NOMO-1 treated with dmso at 0.1 percent for 144 hours (cell line): ENCODE data around the gene ZNF385C.

ENCODE experiments used
- DNase-seq: peaks from one replicate; lab custom pipeline; 2025; ENCODE audit not compliant: unreplicated experiment; lab: John Stamatoyannopoulos, UW

Gene ZNF385C

DNA sequence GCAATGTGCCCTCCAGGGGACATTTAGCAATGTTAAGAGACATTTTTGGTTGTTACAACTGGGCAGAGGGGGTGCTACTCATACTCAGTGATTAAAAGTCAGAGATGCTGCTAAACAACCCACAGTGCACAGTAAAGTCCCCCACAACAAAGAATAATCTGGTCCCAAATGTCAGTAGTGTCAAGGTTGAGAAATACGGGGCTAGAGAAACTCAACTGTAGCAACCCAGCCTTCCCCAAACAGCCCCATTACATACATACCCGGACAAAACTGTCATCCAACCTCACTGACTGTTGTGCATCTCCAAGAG is 101.5 kb downstream of the ZNF385C start:
- DNase-seq = no peak

DNA sequence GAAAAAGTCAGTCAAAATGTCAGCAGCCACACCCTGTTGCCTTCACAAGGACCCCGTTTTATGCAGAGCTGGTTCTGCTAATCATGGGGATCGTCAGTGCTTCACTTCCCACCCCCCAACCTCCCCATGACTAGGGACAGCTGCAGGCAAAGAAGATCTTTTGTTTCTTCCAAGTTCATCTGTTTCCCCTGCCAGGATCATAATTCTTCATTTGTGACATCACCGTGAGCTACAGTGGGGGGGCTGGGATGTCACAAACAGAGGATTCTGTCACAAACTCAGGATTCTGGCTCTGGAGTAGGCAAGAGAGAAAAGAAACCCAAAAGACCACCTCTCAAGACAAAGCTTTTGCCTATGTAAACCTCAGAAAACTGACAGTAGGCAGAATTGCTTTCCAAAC is 105.7 kb downstream of the ZNF385C start:
- DNase-seq = no peak

DNA sequence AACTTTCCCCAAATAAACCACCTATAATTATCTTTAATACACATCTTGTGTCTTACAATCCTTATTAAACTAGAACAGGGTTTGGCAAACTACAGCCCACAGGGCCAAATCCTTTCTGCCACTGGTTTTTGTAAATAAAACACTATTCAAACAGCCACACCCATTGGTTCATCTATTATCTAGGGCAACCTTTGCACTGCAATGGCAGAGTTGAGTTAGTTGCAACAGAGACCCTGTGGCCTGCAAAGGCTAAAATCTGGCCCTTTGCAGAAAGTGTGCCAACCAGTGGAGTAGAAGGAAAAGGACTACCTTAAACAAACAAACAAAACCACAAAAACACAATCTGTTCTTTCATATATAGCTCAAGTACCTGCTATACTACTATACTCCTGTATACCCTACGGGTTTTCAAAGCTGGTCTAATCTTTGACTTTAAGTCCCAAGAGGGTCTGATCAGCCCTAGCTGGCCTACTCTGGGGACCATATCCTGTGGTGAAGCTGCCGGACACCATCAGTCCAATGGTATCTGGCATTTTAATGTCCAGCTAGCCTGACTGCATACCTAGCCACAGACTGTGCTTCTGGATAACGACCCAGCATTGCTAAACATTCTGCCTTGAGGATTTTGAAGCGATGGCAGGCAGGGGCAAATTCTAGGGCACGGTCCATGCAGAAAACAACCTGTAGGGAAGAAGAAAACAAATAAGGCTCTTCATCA is 108.4 kb downstream of the ZNF385C start:
- DNase-seq = no peak

DNA sequence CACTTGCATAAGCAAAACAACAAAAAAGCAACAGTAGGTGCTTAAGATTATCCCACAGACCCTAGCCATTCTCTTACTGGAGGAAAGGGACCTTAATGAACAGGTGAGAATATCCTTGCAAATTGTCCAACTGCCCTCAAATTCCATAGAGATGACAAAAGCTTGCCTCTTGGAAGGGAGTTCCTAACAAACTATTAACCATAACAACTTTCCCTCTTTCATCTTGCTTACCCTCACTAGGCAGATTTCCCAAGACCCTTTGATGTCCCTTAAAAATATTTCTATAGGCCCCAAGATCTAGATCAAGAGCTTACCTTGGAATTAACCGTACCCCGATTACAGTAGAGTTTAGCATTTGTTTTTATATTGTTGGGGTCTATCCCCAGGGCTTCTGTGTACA is 109.9 kb downstream of the ZNF385C start:
- DNase-seq = no peak

DNA sequence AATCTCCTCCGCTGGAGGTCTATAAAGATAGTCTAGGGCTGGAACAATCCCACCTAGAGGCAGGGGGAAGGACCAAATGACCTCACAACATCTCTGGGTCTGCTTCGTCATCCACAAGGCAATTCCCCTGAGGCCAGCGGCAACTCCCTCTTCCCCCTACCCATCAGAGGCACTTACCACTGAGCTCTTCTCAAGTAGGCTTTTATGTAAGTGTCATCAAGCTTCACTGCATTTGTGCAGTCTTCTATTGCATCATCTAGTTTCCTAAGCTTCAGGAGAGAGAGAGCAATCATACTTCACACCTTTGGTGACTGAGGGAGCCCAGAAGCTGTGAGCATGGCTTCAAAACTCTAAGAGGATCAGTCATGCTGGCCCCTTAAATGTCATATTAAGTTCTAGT is 110.6 kb downstream of the ZNF385C start:
- DNase-seq = no peak

DNA sequence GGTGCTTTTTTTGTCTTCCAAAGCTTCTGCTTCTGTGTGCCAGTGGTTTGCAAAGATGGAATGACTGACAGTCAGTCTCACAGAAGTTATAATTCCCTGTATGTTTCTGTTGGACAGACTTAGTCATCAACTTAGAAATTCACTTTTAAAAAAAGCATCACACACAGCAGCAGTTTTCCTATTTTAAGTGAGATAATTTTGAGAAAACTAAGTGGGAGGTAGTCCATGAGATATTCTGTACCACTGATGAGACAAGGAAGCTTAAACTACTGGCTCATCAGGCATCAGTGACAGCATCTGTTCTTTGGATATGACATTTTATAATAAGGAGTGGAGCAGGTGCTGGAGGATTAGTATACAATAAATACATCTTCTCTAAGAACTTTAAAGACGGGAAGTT is 111.6 kb downstream of the ZNF385C start:
- no peak for DNase-seq

DNA sequence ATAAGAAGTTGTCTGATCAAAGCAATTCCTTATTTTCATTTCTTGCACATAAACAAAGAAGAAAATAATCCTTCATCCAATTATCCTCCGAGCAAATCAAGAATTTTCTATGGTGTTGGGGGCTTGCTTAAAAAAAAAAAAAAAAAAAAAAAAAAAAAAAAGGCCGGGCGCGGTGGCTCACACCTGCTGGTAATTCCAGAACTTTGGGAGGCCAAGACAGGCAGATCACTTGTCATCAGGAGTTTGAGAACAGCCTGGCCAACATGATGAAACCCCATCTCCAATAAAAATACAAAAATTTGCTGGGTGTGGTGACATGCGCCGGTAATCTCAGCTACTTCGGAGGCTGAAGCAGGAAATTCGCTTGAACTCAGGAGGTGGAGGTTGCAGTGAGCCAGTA is 112.4 kb downstream of the ZNF385C start:
- DNase-seq = no peak

DNA sequence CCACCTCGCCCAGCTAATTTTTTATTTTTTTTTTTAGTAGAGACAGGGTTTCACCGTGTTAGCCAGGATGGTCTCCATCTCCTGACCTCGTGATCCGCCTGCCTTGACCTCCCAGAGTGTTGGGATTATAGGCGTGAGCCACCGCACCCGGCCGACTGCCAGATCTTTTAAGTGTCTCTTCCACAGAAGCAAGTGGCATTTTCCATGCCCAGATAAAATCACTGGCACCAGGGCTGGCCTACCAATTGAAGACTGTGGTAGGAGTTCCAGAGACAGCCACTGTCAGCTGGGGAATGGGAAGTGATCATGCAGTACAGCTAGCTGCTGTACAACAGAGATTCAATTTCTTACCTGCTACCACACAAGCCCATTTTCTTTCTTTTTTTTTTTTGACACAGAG is 113.8 kb downstream of the ZNF385C start:
- DNase-seq = no peak

DNA sequence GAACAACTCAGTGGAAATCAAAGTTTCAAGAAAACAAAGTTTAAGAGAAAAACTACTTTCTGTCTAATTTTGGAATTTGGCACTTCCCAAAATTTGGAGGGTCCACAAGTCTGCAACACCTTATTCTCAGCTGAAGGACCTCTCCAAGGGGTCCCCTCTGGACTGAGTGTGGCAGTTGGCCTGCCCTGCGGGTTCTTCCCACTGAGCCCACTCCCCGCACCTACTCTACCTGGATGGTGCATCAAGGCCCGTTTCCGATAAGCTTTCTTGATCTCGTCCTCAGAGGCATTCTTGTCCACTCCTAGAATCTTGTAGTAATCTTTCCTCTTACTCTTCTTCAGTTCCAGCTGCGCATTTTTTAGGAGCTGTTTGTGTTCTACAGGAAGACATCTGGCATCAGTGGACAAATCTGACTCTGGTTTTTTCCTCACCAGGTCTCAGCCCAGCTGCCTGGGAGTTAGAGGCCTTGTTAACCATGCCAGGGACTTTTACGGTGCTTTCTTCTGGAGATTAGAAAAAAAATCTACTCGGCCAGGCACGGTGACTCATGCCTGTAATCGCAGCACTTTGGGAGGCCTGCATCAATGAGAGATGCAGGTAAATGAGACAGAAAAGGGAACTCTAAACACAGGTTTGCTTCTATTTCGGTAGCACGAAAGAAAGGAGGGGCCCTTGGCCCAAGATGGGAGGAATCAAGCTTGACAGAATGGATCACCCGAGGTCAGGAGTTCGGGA is 116.1 kb downstream of the ZNF385C start:
- DNase-seq = no peak

DNA sequence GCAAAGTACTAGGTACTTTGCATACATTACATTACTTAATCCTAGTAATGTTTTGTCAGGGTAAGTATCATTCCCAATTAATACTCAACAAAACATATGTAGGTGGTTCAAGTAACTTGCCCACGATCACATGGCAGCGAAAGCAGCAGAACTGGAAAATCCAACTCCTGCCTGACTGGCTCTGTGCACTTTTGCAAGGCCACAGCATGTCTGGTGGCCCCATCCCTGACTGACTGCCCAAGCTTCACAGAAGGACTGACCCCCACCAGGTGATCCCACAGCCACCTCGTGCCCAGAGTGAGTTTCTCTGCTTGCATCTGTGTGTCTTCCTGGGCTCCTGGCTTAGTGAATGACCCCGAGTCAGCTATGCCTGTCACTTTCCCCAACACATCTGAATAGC is 120.3 kb downstream of the ZNF385C start:
- DNase-seq = no peak

DNA sequence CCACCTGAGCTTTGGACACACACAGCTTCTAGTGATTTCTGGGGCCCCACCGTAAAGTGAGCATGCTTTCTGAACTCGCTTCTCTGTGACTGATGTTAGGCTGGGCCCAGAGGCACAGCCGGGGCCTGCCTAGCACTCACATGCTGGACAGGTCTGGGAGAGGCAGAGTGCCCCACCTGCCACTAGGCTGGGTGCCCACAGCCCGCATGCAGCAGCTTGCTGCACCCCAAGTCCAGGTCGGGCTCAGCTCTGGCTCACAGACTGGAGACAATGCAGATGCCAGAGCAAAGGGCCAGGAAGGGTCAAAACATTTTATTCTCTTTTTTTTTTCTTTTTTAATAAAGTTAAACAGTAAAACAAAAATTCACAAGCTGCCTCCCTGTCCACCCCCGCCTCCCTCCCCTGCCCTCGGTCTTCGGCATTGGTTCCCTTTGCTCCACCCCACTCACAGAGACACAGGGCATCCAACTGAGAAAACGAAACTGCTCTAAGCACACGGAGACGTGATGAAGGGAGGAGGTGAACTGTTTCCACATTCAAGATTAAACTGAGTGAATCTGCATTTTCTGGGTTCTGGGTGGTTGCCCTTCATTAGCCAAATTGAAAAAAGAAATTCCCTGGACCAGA is 122.0 kb downstream of the ZNF385C start:
- DNase-seq = no peak
